Activated CD4-positive, alpha-beta T cell treated with anti-CD3 and anti-CD28 coated beads, Interleukin-2, amount 50 U/mL, for 16 hours (primary cell): ENCODE results near the gene LAMA2.

Experiments
- DNase-seq: peaks from one replicate; pipeline ENCODE4 v3.0.0-alpha.2; 2020

Gene LAMA2

GRCh38 chr6:129235167-129236000 is 352.4 kb downstream of the LAMA2 start:
- DNase-seq, result no peak

GRCh38 chr6:129236001-129236517 is 353.1 kb downstream of the LAMA2 start:
- no peak for DNase-seq

- no peak for DNase-seq
Observed at GRCh38 chr6:129238991-129239390, 356.1 kb downstream of the LAMA2 start.

- DNase-seq, result no peak
Observed at GRCh38 chr6:129239825-129240491, 357.0 kb downstream of the LAMA2 start.

- DNase-seq, result no peak
Observed at GRCh38 chr6:129240492-129240853, 357.5 kb downstream of the LAMA2 start.

GRCh38 chr6:129242546-129242945 is 359.6 kb downstream of the LAMA2 start:
- DNase-seq, result no peak

GRCh38 chr6:129243377-129243776 is 360.4 kb downstream of the LAMA2 start:
- no peak for DNase-seq

- DNase-seq, result no peak
Observed at GRCh38 chr6:129248946-129249345, 366.0 kb downstream of the LAMA2 start.

- peak; percentile 64 for DNase-seq
Observed at GRCh38 chr6:129251669-129252376, 368.9 kb downstream of the LAMA2 start.

- no peak for DNase-seq
Observed at GRCh38 chr6:129252377-129253071, 369.6 kb downstream of the LAMA2 start.

- DNase-seq, result no peak
Observed at GRCh38 chr6:129253242-129253641, 370.3 kb downstream of the LAMA2 start.

GRCh38 chr6:129253727-129254126 is 370.8 kb downstream of the LAMA2 start:
- DNase-seq, result peak; percentile 14

GRCh38 chr6:129257196-129257595 is 374.3 kb downstream of the LAMA2 start:
- no peak for DNase-seq

GRCh38 chr6:129262661-129263060 is 379.7 kb downstream of the LAMA2 start:
- DNase-seq, result no peak

GRCh38 chr6:129263176-129263575 is 380.2 kb downstream of the LAMA2 start:
- no peak for DNase-seq

GRCh38 chr6:129264480-129265045 is 381.6 kb downstream of the LAMA2 start:
- DNase-seq, result no peak

- DNase-seq, result no peak
Observed at GRCh38 chr6:129267028-129267427, 384.1 kb downstream of the LAMA2 start.

- DNase-seq, result no peak
Observed at GRCh38 chr6:129269076-129269475, 386.1 kb downstream of the LAMA2 start.

GRCh38 chr6:129269891-129270290 is 387.0 kb downstream of the LAMA2 start:
- no peak for DNase-seq

- no peak for DNase-seq
Observed at GRCh38 chr6:129270450-129270849, 387.5 kb downstream of the LAMA2 start.

- DNase-seq, result no peak
Observed at GRCh38 chr6:129273161-129273560, 390.2 kb downstream of the LAMA2 start.

GRCh38 chr6:129276461-129276860 is 393.5 kb downstream of the LAMA2 start:
- DNase-seq, result no peak

GRCh38 chr6:129276986-129277385 is 394.0 kb downstream of the LAMA2 start:
- DNase-seq, result no peak
